Measurements from ENCODE around the gene SAMSN1. TPM values are rescaled to one million over a fixed set of nuclear protein-coding genes. Genes with fewer than 3 reads are reported as not detected.

Gene SAMSN1
- polyA plus RNA-seq, 2 of the 4 experiments (the other 2 are of a cell fraction), result 0.06 TPM; not detected in 1

- Histone ChIP-seq H3K27ac (no peak overlapping the region), H3K4me1 (no peaks in the 10 kb centered on the region), H3K4me2 (no peak overlapping the region), H3K4me3 (no peak overlapping the region), H3K9me3 (no peaks in the 10 kb centered on the region)
- WGBS (ENCODE audit: missing lambda C conversion rate), result 40% methylated on average over 2 of the region's 2 CpGs
- no peak for FAIRE-seq
- ATAC-seq, result no peak
- ChIA-PET CTCF (interaction anchor here (1.1 kb wide), 1 partner anchor 52 kb away, joined by 5 read pairs; no protein-coding TSS in a partner anchor), POLR2A (no interaction called here)
- no peak for TF ChIP-seq EP300 (IDR thresholded peaks at IDR 0.05)
- no peak for TF ChIP-seq BCL3 (IDR thresholded peaks at IDR 0.05)
- TF ChIP-seq HOXB13 (CRISPR knock-in tag; IDR thresholded peaks at IDR 0.05; ENCODE audit: low read depth), result no peak
- TF ChIP-seq KDM5A (IDR thresholded peaks at IDR 0.05), result no peak
- TF ChIP-seq ZFP36 (IDR thresholded peaks at IDR 0.05; ENCODE audit: borderline replicate concordance, partially characterized antibody), result no peak
- no peak for TF ChIP-seq SMC3 (IDR thresholded peaks at IDR 0.05)
- no peak for TF ChIP-seq CHD4 (IDR thresholded peaks at IDR 0.05; ENCODE audit: borderline replicate concordance)
- TF ChIP-seq PHF8 (IDR thresholded peaks at IDR 0.05; ENCODE audit: borderline replicate concordance, low read depth), result no peak
- no peak for TF ChIP-seq ATOH8 (CRISPR knock-in tag; IDR thresholded peaks at IDR 0.05; ENCODE audit: low read depth)
- TF ChIP-seq, protein P1, sequence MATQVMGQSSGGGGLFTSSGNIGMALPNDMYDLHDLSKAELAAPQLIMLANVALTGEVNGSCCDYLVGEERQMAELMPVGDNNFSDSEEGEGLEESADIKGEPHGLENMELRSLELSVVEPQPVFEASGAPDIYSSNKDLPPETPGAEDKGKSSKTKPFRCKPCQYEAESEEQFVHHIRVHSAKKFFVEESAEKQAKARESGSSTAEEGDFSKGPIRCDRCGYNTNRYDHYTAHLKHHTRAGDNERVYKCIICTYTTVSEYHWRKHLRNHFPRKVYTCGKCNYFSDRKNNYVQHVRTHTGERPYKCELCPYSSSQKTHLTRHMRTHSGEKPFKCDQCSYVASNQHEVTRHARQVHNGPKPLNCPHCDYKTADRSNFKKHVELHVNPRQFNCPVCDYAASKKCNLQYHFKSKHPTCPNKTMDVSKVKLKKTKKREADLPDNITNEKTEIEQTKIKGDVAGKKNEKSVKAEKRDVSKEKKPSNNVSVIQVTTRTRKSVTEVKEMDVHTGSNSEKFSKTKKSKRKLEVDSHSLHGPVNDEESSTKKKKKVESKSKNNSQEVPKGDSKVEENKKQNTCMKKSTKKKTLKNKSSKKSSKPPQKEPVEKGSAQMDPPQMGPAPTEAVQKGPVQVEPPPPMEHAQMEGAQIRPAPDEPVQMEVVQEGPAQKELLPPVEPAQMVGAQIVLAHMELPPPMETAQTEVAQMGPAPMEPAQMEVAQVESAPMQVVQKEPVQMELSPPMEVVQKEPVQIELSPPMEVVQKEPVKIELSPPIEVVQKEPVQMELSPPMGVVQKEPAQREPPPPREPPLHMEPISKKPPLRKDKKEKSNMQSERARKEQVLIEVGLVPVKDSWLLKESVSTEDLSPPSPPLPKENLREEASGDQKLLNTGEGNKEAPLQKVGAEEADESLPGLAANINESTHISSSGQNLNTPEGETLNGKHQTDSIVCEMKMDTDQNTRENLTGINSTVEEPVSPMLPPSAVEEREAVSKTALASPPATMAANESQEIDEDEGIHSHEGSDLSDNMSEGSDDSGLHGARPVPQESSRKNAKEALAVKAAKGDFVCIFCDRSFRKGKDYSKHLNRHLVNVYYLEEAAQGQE (IDR thresholded peaks at IDR 0.05), result no peak
- TF ChIP-seq ZC3H11A (IDR thresholded peaks at IDR 0.05), result no peak
- no peak for TF ChIP-seq FOSL2 (IDR thresholded peaks at IDR 0.05)
- no peak for TF ChIP-seq FOSL2 (CRISPR knock-in tag; IDR thresholded peaks at IDR 0.05)
- TF ChIP-seq EHMT2 (IDR thresholded peaks at IDR 0.05; ENCODE audit: low read depth), result no peak
- no peak for TF ChIP-seq CHD2 (IDR thresholded peaks at IDR 0.05; ENCODE audit: low read length, partially characterized antibody)
- no peak for TF ChIP-seq HEYL (CRISPR knock-in tag; IDR thresholded peaks at IDR 0.05)
- no peak for TF ChIP-seq GATA3 (IDR thresholded peaks at IDR 0.05; ENCODE audit: borderline replicate concordance)
- no peak for TF ChIP-seq JUNB (IDR thresholded peaks at IDR 0.05)
- TF ChIP-seq, protein P2, sequence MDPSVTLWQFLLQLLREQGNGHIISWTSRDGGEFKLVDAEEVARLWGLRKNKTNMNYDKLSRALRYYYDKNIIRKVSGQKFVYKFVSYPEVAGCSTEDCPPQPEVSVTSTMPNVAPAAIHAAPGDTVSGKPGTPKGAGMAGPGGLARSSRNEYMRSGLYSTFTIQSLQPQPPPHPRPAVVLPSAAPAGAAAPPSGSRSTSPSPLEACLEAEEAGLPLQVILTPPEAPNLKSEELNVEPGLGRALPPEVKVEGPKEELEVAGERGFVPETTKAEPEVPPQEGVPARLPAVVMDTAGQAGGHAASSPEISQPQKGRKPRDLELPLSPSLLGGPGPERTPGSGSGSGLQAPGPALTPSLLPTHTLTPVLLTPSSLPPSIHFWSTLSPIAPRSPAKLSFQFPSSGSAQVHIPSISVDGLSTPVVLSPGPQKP (IDR thresholded peaks at IDR 0.05; ENCODE audit: low read depth, low read length), result no peak
- TF ChIP-seq RCOR1 (IDR thresholded peaks at IDR 0.05; ENCODE audit: low read depth, low read length), result no peak
- DNase-seq (ENCODE audit: low read depth in 1 of 2, low spot score in 1 of 2), result no peak
These were observed 48.3 kb downstream of the SAMSN1 start for GRCh38 chr21:14497825-14498224.

GRCh38 chr21:14495075-14495474 is 51.0 kb downstream of the SAMSN1 start:
- CTCF ChIA-PET, result no interaction called here
- no peak for FAIRE-seq
- ATAC-seq, result no peak
- H3K4me3 ChIP-seq, result no peak overlapping the region
- no peak overlapping the region for H3K27ac ChIP-seq
- WGBS (ENCODE audit: missing lambda C conversion rate), result 0% methylated on average over 3 of the region's 3 CpGs
- no peak for DNase-seq (ENCODE audit: low read depth in 1 of 2, low spot score in 1 of 2)
- no peaks in the 10 kb centered on the region for H3K4me1 ChIP-seq
- H3K4me2 ChIP-seq, result no peak overlapping the region
- no peaks in the 10 kb centered on the region for H3K9me3 ChIP-seq
- POLR2A ChIA-PET, result no interaction called here
- TF ChIP-seq SMC3 (IDR thresholded peaks at IDR 0.05) (no peak), PHF8 (IDR thresholded peaks at IDR 0.05; ENCODE audit: borderline replicate concordance, low read depth) (no peak), MAZ (IDR thresholded peaks at IDR 0.05; ENCODE audit: borderline replicate concordance, low read depth, low read length) (no peak), ESRRA (IDR thresholded peaks at IDR 0.05; ENCODE audit: borderline replicate concordance, low read length) (no peak), EHF (CRISPR knock-in tag; IDR thresholded peaks at IDR 0.05) (no peak), KDM5A (IDR thresholded peaks at IDR 0.05) (no peak), RARB (CRISPR knock-in tag; IDR thresholded peaks at IDR 0.05) (no peak), EP300 (IDR thresholded peaks at IDR 0.05) (no peak), TFCP2L1 (CRISPR knock-in tag; IDR thresholded peaks at IDR 0.05) (no peak), FOSL2 (IDR thresholded peaks at IDR 0.05) (no peak), FOSL2 (CRISPR knock-in tag; IDR thresholded peaks at IDR 0.05) (no peak), POLR2AphosphoS2 (conservative IDR thresholded peaks at IDR 0.05; ENCODE audit: low read length) (no peak), KDM1A (IDR thresholded peaks at IDR 0.05; ENCODE audit: low read depth) (no peak), E2F6 (IDR thresholded peaks at IDR 0.05; ENCODE audit: borderline replicate concordance, low read depth) (no peak), ZC3H11A (IDR thresholded peaks at IDR 0.05) (no peak), ZSCAN20 (CRISPR knock-in tag; IDR thresholded peaks at IDR 0.05) (no peak), MAX (IDR thresholded peaks at IDR 0.05) (no peak)
- TF ChIP-seq, protein P3, sequence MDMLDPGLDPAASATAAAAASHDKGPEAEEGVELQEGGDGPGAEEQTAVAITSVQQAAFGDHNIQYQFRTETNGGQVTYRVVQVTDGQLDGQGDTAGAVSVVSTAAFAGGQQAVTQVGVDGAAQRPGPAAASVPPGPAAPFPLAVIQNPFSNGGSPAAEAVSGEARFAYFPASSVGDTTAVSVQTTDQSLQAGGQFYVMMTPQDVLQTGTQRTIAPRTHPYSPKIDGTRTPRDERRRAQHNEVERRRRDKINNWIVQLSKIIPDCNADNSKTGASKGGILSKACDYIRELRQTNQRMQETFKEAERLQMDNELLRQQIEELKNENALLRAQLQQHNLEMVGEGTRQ (IDR thresholded peaks at IDR 0.05), result no peak

All from A549 (cell line).